Activated T-helper 17 cell treated with anti-CD3 and anti-CD28 coated beads, Interleukin-2, amount 50 U/mL, for 72 hours (primary cell): Measurements from ENCODE around the gene PROK1. TPM values are rescaled to one million over a fixed set of nuclear protein-coding genes. Genes with fewer than 3 reads are reported as not detected.
A peak's percentile ranks its signal among the peaks of the same experiment; 100 is the strongest.
"Not testable (repeated sequence)": the region's sequence is repeated elsewhere in the genome, so short reads cannot be mapped to it uniquely, and the experiment has no call there.

Experiments
- ATAC-seq: fragments of 150-1000 bp; cut with Tn5 transposase; replicated peaks from 2 replicates; pipeline ENCODE4 v1.10.0; 2021; ENCODE audit warnings: mild to moderate bottlenecking, moderate library complexity
- H3K27ac Mint-ChIP-seq: one replicate; pipeline ENCODE4 v1.8.0; 2022; ENCODE audit warnings: mixed read lengths
- H3K27me3 Mint-ChIP-seq: one replicate; pipeline ENCODE4 v1.8.0; 2022; ENCODE audit warnings: mixed read lengths
- H3K36me3 Mint-ChIP-seq: one replicate; pipeline ENCODE4 v1.8.0; 2022; ENCODE audit warnings: low read depth, mild to moderate bottlenecking, mixed read lengths
- H3K4me1 Mint-ChIP-seq: one replicate; pipeline ENCODE4 v1.8.0; 2022; ENCODE audit warnings: mixed read lengths
- H3K4me3 Mint-ChIP-seq: one replicate; pipeline ENCODE4 v1.8.0; 2022; ENCODE audit warnings: mild to moderate bottlenecking, mixed read lengths
- H3K9me3 Mint-ChIP-seq: one replicate; pipeline ENCODE4 v1.8.0; 2022; ENCODE audit warnings: mixed read lengths
- total RNA-seq, 2 donors: library from RNA; stranded (reverse); gene quantifications; one replicate each; pipeline ENCODE4 v1.2.3, GENCODE V29; 2022

The PROK1 gene
- total RNA-seq = not detected

GRCh38 chr1:110450929-110451328, at the start of gene PROK1:
Gene PROK1 (plus strand): TSS chr1:110451149. CDS start chr1:110451217, 68 bp downstream.
- H3K4me3 Mint-ChIP-seq = no peak within 1 kb of the TSS
- H3K4me1 Mint-ChIP-seq = no peaks in the 10 kb centered on the region
- no peak within 1 kb of the TSS for H3K27ac Mint-ChIP-seq
- H3K36me3 Mint-ChIP-seq = no peaks in the 10 kb centered on the region
- no peak for ATAC-seq
- H3K9me3 Mint-ChIP-seq = no peaks in the 10 kb centered on the region
- peaks cover 6% of the 10 kb centered on the region for H3K27me3 Mint-ChIP-seq

GRCh38 chr1:110403805-110404204, 47.1 kb upstream of the PROK1 start:
- ATAC-seq = no peak
- Mint-ChIP-seq H3K4me3 (no peak overlapping the region), H3K4me1 (peaks cover 7% of the 10 kb centered on the region), H3K27ac (peak overlapping the region; percentile 38), H3K9me3 (no peaks in the 10 kb centered on the region), H3K36me3 (peaks cover 90% of the 10 kb centered on the region), H3K27me3 (no peaks in the 10 kb centered on the region)

- H3K36me3 Mint-ChIP-seq = peaks cover 84% of the 10 kb centered on the region
- H3K4me3 Mint-ChIP-seq = no peak overlapping the region
- ATAC-seq = no peak
- peaks cover 7% of the 10 kb centered on the region for H3K4me1 Mint-ChIP-seq
- peak overlapping the region; percentile 38 for H3K27ac Mint-ChIP-seq
- H3K27me3 Mint-ChIP-seq = no peaks in the 10 kb centered on the region
- no peaks in the 10 kb centered on the region for H3K9me3 Mint-ChIP-seq
These were observed 46.5 kb upstream of the PROK1 start for GRCh38 chr1:110404401-110404800.

GRCh38 chr1:110406407-110406806, 44.5 kb upstream of the PROK1 start:
- H3K27me3 Mint-ChIP-seq, H3K4me1 Mint-ChIP-seq, H3K9me3 Mint-ChIP-seq, ATAC-seq: not testable (repeated sequence)
- Mint-ChIP-seq H3K4me3 (peak overlapping the region; percentile 100), H3K36me3 (peaks cover 64% of the 10 kb centered on the region), H3K27ac (peak overlapping the region; percentile 100)

GRCh38 chr1:110407260-110408210, 43.4 kb upstream of the PROK1 start, which contains the start of gene LAMTOR5:
Gene LAMTOR5 (minus strand): TSS chr1:110407694. CDS start chr1:110407620, 74 bp downstream.
- peaks cover 7% of the 10 kb centered on the region for H3K4me1 Mint-ChIP-seq
- no peaks in the 10 kb centered on the region for H3K27me3 Mint-ChIP-seq
- no peaks in the 10 kb centered on the region for H3K9me3 Mint-ChIP-seq
- H3K4me3 Mint-ChIP-seq = peak within 1 kb of the TSS; percentile 100
- peaks cover 53% of the 10 kb centered on the region for H3K36me3 Mint-ChIP-seq
- peak; percentile 96 for ATAC-seq
- H3K27ac Mint-ChIP-seq = peak within 1 kb of the TSS; percentile 100

- Mint-ChIP-seq H3K4me1 (peaks cover 7% of the 10 kb centered on the region), H3K27me3 (no peaks in the 10 kb centered on the region), H3K9me3 (no peaks in the 10 kb centered on the region), H3K27ac (peak overlapping the region; percentile 100), H3K4me3 (peak overlapping the region; percentile 100), H3K36me3 (peaks cover 44% of the 10 kb centered on the region)
- ATAC-seq = no peak
These were observed 42.5 kb upstream of the PROK1 start for GRCh38 chr1:110408488-110408887.

- no peaks in the 10 kb centered on the region for H3K9me3 Mint-ChIP-seq
- H3K36me3 Mint-ChIP-seq = peaks cover 35% of the 10 kb centered on the region
- H3K27ac Mint-ChIP-seq = peak overlapping the region; percentile 20
- no peak for ATAC-seq
- H3K4me3 Mint-ChIP-seq = peak overlapping the region; percentile 100
- H3K27me3 Mint-ChIP-seq = no peaks in the 10 kb centered on the region
- H3K4me1 Mint-ChIP-seq = peaks cover 7% of the 10 kb centered on the region
These were observed 41.6 kb upstream of the PROK1 start for GRCh38 chr1:110409316-110409715.

GRCh38 chr1:110411173-110411735, 39.7 kb upstream of the PROK1 start:
- no peaks in the 10 kb centered on the region for H3K9me3 Mint-ChIP-seq
- no peak overlapping the region for H3K27ac Mint-ChIP-seq
- H3K4me3 Mint-ChIP-seq = no peak overlapping the region
- ATAC-seq = no peak
- H3K4me1 Mint-ChIP-seq = peaks cover 7% of the 10 kb centered on the region
- H3K27me3 Mint-ChIP-seq = no peaks in the 10 kb centered on the region
- H3K36me3 Mint-ChIP-seq = peaks cover 17% of the 10 kb centered on the region

- no peaks in the 10 kb centered on the region for H3K9me3 Mint-ChIP-seq
- peaks cover 5% of the 10 kb centered on the region for H3K4me1 Mint-ChIP-seq
- no peaks in the 10 kb centered on the region for H3K27me3 Mint-ChIP-seq
- no peak overlapping the region for H3K27ac Mint-ChIP-seq
- ATAC-seq = peak; percentile 55
- peaks cover 4% of the 10 kb centered on the region for H3K36me3 Mint-ChIP-seq
- no peak overlapping the region for H3K4me3 Mint-ChIP-seq
These were observed 38.4 kb upstream of the PROK1 start for GRCh38 chr1:110412576-110412975.

GRCh38 chr1:110413045-110413444, 37.9 kb upstream of the PROK1 start:
- not testable (repeated sequence) for H3K27ac Mint-ChIP-seq, ATAC-seq, H3K9me3 Mint-ChIP-seq, H3K4me1 Mint-ChIP-seq, H3K4me3 Mint-ChIP-seq, H3K27me3 Mint-ChIP-seq, H3K36me3 Mint-ChIP-seq

- Mint-ChIP-seq H3K27me3 (no peaks in the 10 kb centered on the region), H3K4me3 (no peak overlapping the region), H3K4me1 (peaks cover 5% of the 10 kb centered on the region), H3K36me3 (no peaks in the 10 kb centered on the region), H3K27ac (no peak overlapping the region), H3K9me3 (no peaks in the 10 kb centered on the region)
- no peak for ATAC-seq
These were observed 32.2 kb upstream of the PROK1 start for GRCh38 chr1:110418729-110419128.

GRCh38 chr1:110420023-110420662, 30.8 kb upstream of the PROK1 start:
- H3K27ac Mint-ChIP-seq = peak overlapping the region; percentile 8
- H3K4me1 Mint-ChIP-seq = peaks cover 5% of the 10 kb centered on the region
- no peaks in the 10 kb centered on the region for H3K9me3 Mint-ChIP-seq

GRCh38 chr1:110420874-110421793, 29.8 kb upstream of the PROK1 start:
- Mint-ChIP-seq H3K4me1 (peaks cover 5% of the 10 kb centered on the region), H3K27me3 (no peaks in the 10 kb centered on the region), H3K27ac (no peak overlapping the region), H3K36me3 (no peaks in the 10 kb centered on the region), H3K4me3 (no peak overlapping the region), H3K9me3 (no peaks in the 10 kb centered on the region)
- ATAC-seq = peak; percentile 78

More at GRCh38 chr1:110420023-110420662, 30.8 kb upstream of the PROK1 start:
- H3K27me3 Mint-ChIP-seq = no peaks in the 10 kb centered on the region
- no peaks in the 10 kb centered on the region for H3K36me3 Mint-ChIP-seq
- H3K4me3 Mint-ChIP-seq = no peak overlapping the region
- no peak for ATAC-seq
